GM19324 (cell line): ENCODE results near the gene EPHB6.

ENCODE experiments used
- ATAC-seq: cut with Tn5 transposase; IDR thresholded peaks from one replicate; pipeline ENCODE4 v1.9.1; 2021; ENCODE audit warnings: mild to moderate bottlenecking, moderate library complexity; ENCODE audit not compliant: unreplicated experiment, low FRiP score

Gene EPHB6

DNA sequence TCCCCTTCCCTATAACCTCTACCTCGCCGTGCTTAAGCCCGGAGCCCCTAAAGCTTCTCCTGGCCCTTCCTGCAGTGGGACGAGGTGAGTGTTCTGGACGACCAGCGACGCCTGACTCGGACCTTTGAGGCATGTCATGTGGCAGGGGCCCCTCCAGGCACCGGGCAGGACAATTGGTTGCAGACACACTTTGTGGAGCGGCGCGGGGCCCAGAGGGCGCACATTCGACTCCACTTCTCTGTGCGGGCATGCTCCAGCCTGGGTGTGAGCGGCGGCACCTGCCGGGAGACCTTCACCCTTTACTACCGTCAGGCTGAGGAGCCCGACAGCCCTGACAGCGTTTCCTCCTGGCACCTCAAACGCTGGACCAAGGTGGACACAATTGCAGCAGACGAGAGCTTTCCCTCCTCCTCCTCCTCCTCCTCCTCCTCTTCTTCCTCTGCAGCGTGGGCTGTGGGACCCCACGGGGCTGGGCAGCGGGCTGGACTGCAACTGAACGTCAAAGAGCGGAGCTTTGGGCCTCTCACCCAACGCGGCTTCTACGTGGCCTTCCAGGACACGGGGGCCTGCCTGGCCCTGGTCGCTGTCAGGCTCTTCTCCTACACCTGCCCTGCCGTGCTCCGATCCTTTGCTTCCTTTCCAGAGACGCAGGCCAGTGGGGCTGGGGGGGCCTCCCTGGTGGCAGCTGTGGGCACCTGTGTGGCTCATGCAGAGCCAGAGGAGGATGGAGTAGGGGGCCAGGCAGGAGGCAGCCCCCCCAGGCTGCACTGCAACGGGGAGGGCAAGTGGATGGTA lies 9.2 kb downstream of the EPHB6 start:
- ATAC-seq: no peak

DNA sequence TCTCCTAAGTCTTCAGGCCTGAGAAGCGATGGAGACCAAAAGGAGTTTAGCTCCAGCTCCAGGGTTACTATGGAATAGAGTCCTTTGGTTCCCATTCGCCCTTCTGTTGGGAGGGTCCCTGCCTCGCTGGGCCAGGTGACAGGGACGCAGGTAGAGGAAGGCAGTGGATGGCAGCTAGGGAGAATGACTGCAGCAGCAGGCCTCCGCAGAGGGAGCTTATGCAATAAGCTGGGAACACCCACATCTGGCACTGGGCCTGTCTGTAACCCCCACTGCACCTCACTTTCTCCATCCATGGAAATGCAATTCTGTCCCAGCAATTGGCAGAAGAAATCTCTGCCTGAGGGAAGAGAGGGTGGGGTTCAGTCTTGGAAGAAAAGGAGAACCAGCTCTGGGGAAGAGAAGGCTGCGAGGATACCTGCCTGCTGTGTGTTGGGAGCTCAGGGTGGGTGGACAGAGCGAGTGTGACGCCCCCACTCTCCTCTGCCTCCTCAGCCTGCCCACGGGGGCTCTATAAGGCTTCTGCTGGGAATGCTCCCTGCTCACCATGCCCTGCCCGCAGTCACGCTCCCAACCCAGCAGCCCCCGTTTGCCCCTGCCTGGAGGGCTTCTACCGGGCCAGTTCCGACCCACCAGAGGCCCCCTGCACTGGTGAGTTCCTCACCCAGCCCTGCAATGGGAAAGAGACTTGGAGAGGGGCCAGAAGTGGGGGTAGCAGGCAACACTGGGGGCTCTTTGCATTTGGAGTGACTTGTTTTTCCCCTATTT lies 10.3 kb downstream of the EPHB6 start:
- no peak for ATAC-seq

- no peak for ATAC-seq
Observed at GRCh38 chr7:142865766-142866165, 10.9 kb downstream of the EPHB6 start.

- ATAC-seq: no peak
Observed at GRCh38 chr7:142866361-142867096, 11.7 kb downstream of the EPHB6 start.

- ATAC-seq: no peak
Observed at GRCh38 chr7:142867097-142867378, 12.2 kb downstream of the EPHB6 start.

- ATAC-seq: no peak
Observed at GRCh38 chr7:142867398-142868187, 12.7 kb downstream of the EPHB6 start.

DNA sequence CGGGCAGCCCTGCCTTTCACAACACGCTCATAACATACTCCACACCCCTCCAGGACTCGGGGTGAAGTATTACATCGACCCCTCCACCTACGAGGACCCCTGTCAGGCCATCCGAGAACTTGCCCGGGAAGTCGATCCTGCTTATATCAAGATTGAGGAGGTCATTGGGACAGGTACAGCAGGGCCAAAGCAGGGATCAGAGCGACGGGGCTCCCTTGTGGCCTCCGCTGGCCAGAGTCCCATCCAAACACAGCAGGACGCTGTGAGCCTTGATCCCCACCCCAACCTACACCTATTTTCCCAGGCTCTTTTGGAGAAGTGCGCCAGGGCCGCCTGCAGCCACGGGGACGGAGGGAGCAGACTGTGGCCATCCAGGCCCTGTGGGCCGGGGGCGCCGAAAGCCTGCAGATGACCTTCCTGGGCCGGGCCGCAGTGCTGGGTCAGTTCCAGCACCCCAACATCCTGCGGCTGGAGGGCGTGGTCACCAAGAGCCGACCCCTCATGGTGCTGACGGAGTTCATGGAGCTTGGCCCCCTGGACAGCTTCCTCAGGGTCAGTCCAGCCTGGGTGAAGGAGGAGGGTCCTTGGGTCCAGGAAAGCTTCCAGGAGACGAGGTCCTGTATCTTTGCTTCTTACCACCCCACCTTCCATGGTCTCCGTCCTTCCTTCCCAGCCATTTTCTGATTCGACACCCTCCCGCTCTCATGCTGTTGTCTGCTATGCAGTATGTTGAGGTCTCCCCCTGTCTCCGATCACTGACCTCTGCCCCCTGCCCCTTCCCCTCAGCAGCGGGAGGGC lies 13.5 kb downstream of the EPHB6 start:
- ATAC-seq: no peak

DNA sequence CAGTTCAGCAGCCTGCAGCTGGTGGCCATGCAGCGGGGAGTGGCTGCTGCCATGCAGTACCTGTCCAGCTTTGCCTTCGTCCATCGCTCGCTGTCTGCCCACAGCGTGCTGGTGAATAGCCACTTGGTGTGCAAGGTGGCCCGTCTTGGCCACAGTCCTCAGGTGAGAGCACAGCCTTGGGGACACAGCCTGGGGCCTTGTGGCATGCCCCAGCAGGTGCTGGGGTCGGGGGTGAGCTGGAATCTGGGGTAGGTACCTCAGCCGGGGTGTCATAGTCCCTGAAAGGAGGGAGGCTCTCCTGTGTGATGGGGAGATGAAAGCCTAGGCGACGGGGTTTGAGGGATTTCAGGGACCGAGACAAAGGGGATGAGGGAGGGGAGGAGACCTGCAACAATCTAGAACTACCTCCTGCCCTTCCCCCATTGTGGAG lies 14.1 kb downstream of the EPHB6 start:
- no peak for ATAC-seq

DNA sequence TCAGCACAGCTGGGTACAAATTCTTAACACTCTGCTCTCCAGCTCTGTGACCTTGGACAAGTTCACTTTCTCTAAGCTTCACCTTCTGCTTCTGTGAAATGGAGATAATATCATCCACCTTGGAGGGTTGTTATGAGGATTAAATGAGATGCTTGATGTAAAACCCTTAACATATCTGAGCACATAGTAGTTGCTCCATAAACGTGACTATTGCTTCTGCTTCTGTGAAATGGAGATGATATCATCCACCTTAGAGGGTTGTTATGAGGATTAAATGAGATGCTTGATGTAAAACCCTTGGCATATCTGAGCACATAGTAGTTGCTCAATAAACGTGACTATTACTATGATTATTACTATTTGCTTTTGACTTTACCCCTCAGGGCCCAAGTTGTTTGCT lies 14.6 kb downstream of the EPHB6 start:
- no peak for ATAC-seq

DNA sequence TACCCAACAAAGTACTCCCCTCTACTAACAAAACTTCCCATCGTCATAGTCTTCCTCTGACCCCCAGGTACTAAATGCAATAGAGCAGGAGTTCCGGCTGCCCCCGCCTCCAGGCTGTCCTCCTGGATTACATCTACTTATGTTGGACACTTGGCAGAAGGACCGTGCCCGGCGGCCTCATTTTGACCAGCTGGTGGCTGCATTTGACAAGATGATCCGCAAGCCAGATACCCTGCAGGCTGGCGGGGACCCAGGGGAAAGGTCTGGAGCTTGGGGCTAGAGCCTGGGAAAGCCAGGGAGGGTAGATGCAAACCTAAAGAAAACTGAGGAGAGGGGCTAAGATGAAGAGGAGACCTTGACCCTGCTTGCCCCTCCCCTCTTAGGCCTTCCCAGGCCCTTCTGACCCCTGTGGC lies 15.3 kb downstream of the EPHB6 start:
- ATAC-seq: no peak

DNA sequence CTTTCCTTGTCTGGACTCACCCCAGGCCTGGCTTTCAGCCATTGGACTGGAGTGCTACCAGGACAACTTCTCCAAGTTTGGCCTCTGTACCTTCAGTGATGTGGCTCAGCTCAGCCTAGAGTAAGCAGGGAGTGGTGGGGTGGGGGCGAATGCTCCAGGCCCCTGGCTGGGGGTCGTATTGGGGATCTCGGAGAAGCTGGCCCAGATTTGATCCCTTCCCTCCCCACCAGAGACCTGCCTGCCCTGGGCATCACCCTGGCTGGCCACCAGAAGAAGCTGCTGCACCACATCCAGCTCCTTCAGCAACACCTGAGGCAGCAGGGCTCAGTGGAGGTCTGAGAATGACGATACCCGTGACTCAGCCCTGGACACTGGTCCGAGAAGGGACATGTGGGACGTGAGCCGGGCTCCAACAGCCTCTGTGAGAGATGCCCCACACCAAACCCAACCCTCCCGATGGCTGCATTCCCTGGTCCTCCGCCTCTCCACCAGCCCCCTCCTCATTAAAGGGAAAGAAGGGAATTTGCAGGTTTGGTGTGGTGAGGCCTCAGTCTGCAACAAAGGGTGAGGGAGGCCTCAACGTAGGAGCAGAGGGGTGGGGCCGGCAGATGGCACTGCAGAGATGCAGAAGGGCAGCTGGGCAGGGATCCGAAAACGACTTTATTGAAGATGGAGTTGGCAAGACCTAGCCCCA lies 15.8 kb downstream of the EPHB6 start:
- no peak for ATAC-seq

GRCh38 chr7:142871260-142872105 lies 16.6 kb downstream of the EPHB6 start:
- no peak for ATAC-seq

GRCh38 chr7:142872106-142872675 lies 17.3 kb downstream of the EPHB6 start:
- ATAC-seq: no peak

GRCh38 chr7:142873281-142873784 lies 18.5 kb downstream of the EPHB6 start:
- no peak for ATAC-seq

- ATAC-seq: no peak
Observed at GRCh38 chr7:142873871-142874270, 19.0 kb downstream of the EPHB6 start.

DNA sequence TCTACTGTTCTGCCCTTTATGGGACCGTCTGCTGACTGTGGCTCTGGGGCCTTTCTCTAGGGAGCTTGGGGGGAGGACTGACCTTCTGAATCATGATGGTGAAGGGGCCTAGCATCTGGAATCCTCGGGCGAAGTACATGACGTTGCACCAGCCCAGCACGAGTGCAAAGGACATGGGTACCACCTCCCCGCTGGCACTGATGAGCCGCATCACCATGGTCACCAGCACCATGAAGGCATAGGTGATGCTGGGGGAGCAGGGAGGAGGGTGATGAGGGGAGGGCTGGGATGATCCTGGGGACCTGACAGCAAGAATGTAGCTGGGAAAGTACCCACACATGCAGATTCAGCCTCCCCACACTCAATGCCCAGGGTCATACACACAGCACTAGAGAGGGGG lies 19.5 kb downstream of the EPHB6 start:
- ATAC-seq: no peak

- ATAC-seq: no peak
Observed at GRCh38 chr7:142874837-142875236, 20.0 kb downstream of the EPHB6 start.

GRCh38 chr7:142875456-142875855 lies 20.6 kb downstream of the EPHB6 start:
- ATAC-seq: no peak
